OCI-LY3 (cell line): Measurements from ENCODE around the gene CHN1.

ENCODE experiments used
- CTCF ChIP-seq: fragments of 200-600, 300-600 bp; sonication (generic); IDR thresholded peaks from 2 replicates; pipeline ENCODE4 v1.5.1; 2014; ENCODE audit warnings: antibody characterized with exemption, low read length, low read depth
- EZH2phosphoT487 ChIP-seq: fragments of 200-600 bp; shearing (Covaris generic); IDR thresholded peaks from 2 replicates; pipeline ENCODE4 v1.6.1; 2018; ENCODE audit warnings: antibody characterized with exemption, mixed run types, low read depth

- no peak for TF ChIP-seq CTCF
- TF ChIP-seq EZH2phosphoT487, result no peak
These were observed 165.5 kb downstream of the CHN1 start for GRCh38 chr2:174839662-174840061.
